ENCODE results near the gene U2AF1L4.

Gene U2AF1L4

GRCh38 chr19:35745328-35746086 is at the start of gene U2AF1L4, which contains the start of gene PSENEN:
U2AF1L4 (minus strand) TSS chr19:35745418; CDS start chr19:35745391, 27 bp downstream.
PSENEN (plus strand) TSS chr19:35745651; CDS start chr19:35745931, 280 bp downstream.
- DNase-seq (ENCODE audit: low read depth in 2 of 3, low spot score in 1 of 3) = peak; percentile 90 to 93 (median 90)

- no peak for DNase-seq (ENCODE audit: low read depth in 2 of 3, low spot score in 1 of 3)
Measured at GRCh38 chr19:35793381-35794165, 48.4 kb upstream of the U2AF1L4 start.

GRCh38 chr19:35792888-35793287 is 47.7 kb upstream of the U2AF1L4 start:
- no peak for DNase-seq (ENCODE audit: low read depth in 2 of 3, low spot score in 1 of 3)

GRCh38 chr19:35792312-35792711 is 47.1 kb upstream of the U2AF1L4 start:
- DNase-seq (ENCODE audit: low read depth in 2 of 3, low spot score in 1 of 3) = no peak

GRCh38 chr19:35791814-35792279 is 46.6 kb upstream of the U2AF1L4 start:
- DNase-seq (ENCODE audit: low read depth in 2 of 3, low spot score in 1 of 3) = no peak

- DNase-seq (ENCODE audit: low read depth in 2 of 3, low spot score in 1 of 3) = no peak
Measured at GRCh38 chr19:35790981-35791813, 46.0 kb upstream of the U2AF1L4 start.

GRCh38 chr19:35789978-35790944 is 45.0 kb upstream of the U2AF1L4 start:
- no peak for DNase-seq (ENCODE audit: low read depth in 2 of 3, low spot score in 1 of 3)

GRCh38 chr19:35789195-35789977 is 44.2 kb upstream of the U2AF1L4 start:
- DNase-seq (ENCODE audit: low read depth in 2 of 3, low spot score in 1 of 3) = no peak

GRCh38 chr19:35788205-35788960 is 43.2 kb upstream of the U2AF1L4 start:
- no peak for DNase-seq (ENCODE audit: low read depth in 2 of 3, low spot score in 1 of 3)

GRCh38 chr19:35787227-35787799 is 42.1 kb upstream of the U2AF1L4 start:
- DNase-seq (ENCODE audit: low read depth in 2 of 3, low spot score in 1 of 3) = no peak

GRCh38 chr19:35786299-35787160 is 41.3 kb upstream of the U2AF1L4 start:
- DNase-seq (ENCODE audit: low read depth in 2 of 3, low spot score in 1 of 3) = no peak

- no peak for DNase-seq (ENCODE audit: low read depth in 2 of 3, low spot score in 1 of 3)
Measured at GRCh38 chr19:35785339-35785627, 40.1 kb upstream of the U2AF1L4 start.

GRCh38 chr19:35784503-35785338 is 39.5 kb upstream of the U2AF1L4 start:
- no peak for DNase-seq (ENCODE audit: low read depth in 2 of 3, low spot score in 1 of 3)

GRCh38 chr19:35783469-35784434 is 38.5 kb upstream of the U2AF1L4 start:
- no peak for DNase-seq (ENCODE audit: low read depth in 2 of 3, low spot score in 1 of 3)

- no peak for DNase-seq (ENCODE audit: low read depth in 2 of 3, low spot score in 1 of 3)
Measured at GRCh38 chr19:35782589-35782988, 37.4 kb upstream of the U2AF1L4 start.

Data from stimulated activated CD4-positive, alpha-beta T cell treated with anti-CD3 and anti-CD28 coated beads, Interleukin-12 subunit alpha, Interleukin-12 subunit beta, amount 100 ng/mL, for 48 hours (primary cell).